Mesothelial cell of epicardium (in vitro differentiated cells): ENCODE measurements around the gene PHTF2. TPM values are rescaled to one million over a fixed set of nuclear protein-coding genes. Genes with fewer than 3 reads are reported as not detected.

Source experiments
- DNase-seq, 2 experiments: peaks; one replicate each; pipeline ENCODE4 v3.0.0; 2021; ENCODE audit warnings: low spot score in 2 of 2; ENCODE audit not compliant: unreplicated experiment in 2 of 2
- H3K27ac Mint-ChIP-seq: 2 replicates; pipeline ENCODE4 v1.8.0; 2021; ENCODE audit warnings: mixed read lengths
- H3K27me3 Mint-ChIP-seq: 2 replicates; pipeline ENCODE4 v1.8.0; 2021; ENCODE audit warnings: low read depth, mixed read lengths
- H3K36me3 Mint-ChIP-seq: 2 replicates; pipeline ENCODE4 v1.8.0; 2021; ENCODE audit warnings: mixed read lengths
- H3K4me1 Mint-ChIP-seq: 2 replicates; pipeline ENCODE4 v1.8.0; 2021; ENCODE audit warnings: mixed read lengths
- H3K4me3 Mint-ChIP-seq: 2 replicates; pipeline ENCODE4 v1.8.0; 2021; ENCODE audit warnings: mild to moderate bottlenecking, moderate library complexity, mixed read lengths
- H3K9me3 Mint-ChIP-seq: 2 replicates; pipeline ENCODE4 v1.8.0; 2021; ENCODE audit warnings: mixed read lengths
- CTCF ChIP-seq: fragments of 200-600 bp; sonication (generic); IDR thresholded peaks from one replicate; pipeline ENCODE4 v1.5.0; 2021; ENCODE audit warnings: antibody characterized with exemption; ENCODE audit not compliant: unreplicated experiment
- total RNA-seq: library from RNA; stranded (reverse); gene quantifications from 3 replicates; pipeline ENCODE4 v1.2.1, GENCODE V29; 2021

PHTF2 gene
- total RNA-seq, 1 donor from 2014 or later = 38.2 TPM

- Mint-ChIP-seq H3K27ac (no peak overlapping the region), H3K4me1 (peaks cover 3% of the 10 kb centered on the region), H3K9me3 (peaks cover 2% of the 10 kb centered on the region), H3K36me3 (no peaks in the 10 kb centered on the region), H3K27me3 (no peaks in the 10 kb centered on the region), H3K4me3 (no peak overlapping the region)
- no peak for DNase-seq
- TF ChIP-seq CTCF = no peak
These were observed 184.5 kb downstream of the PHTF2 start for GRCh38 chr7:77982926-77983550.

DNA sequence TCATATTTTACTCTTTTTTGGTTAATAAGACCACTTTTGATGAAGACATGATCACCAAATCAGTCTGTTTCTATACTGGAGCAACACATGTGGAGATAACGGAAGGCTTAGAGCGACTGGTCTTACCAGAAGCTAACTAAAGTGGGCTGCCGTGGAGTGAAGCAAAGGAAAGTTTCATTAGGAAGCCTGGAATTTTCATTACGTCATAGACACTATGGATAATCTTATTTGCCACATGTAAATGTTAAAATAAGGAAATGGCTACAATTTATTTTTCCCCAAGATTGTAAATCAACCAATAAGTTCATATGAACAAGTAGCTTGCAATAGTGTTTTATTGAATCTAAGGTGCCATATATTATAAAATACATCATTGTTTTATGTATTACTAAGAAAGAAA is 185.4 kb downstream of the PHTF2 start:
- no peaks in the 10 kb centered on the region for H3K36me3 Mint-ChIP-seq
- H3K27me3 Mint-ChIP-seq = no peaks in the 10 kb centered on the region
- H3K4me3 Mint-ChIP-seq = no peak overlapping the region
- peaks cover 10% of the 10 kb centered on the region for H3K9me3 Mint-ChIP-seq
- peaks cover 3% of the 10 kb centered on the region for H3K4me1 Mint-ChIP-seq
- DNase-seq = no peak
- TF ChIP-seq CTCF = no peak
- H3K27ac Mint-ChIP-seq = no peak overlapping the region

DNA sequence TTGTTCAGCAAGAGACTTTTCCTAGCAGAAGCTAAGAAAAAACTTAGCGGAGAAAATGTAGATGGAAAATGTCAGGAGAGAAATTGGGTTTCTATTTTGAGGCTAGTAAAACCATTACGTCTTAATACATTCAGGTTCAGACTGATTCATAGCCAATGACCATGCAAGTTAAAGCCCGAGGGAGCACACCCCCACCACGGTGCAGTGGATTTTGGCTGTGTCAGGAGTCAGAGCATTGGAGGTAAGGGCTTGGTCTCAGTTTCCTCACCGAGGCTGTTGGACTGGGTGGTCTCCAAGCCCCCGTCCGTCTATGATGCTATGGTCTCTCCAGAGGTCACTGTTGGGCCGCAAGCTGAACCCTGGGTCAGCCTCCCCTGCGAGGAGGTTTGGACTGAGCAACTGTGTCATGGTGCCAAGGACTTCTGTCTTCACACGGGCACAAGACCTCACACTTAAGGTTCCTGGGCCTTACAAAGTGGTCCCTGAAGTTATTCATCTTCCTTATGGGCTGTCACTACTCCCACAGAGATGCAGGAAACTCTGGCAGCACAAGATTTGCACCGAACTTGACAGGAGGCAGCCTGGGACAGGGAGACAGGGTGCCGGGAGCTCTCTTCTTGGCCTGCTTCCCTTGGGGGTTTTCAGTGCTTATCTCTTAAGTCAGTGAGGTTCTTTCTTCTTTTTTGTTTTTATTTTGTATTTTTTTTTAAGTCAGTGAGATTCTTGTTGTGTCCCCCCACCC is 186.8 kb downstream of the PHTF2 start:
- H3K27ac Mint-ChIP-seq = no peak overlapping the region
- no peak overlapping the region for H3K4me3 Mint-ChIP-seq
- DNase-seq = no peak
- peaks cover 3% of the 10 kb centered on the region for H3K4me1 Mint-ChIP-seq
- H3K36me3 Mint-ChIP-seq = no peaks in the 10 kb centered on the region
- no peaks in the 10 kb centered on the region for H3K27me3 Mint-ChIP-seq
- H3K9me3 Mint-ChIP-seq = peaks cover 15% of the 10 kb centered on the region
- TF ChIP-seq CTCF = no peak

DNA sequence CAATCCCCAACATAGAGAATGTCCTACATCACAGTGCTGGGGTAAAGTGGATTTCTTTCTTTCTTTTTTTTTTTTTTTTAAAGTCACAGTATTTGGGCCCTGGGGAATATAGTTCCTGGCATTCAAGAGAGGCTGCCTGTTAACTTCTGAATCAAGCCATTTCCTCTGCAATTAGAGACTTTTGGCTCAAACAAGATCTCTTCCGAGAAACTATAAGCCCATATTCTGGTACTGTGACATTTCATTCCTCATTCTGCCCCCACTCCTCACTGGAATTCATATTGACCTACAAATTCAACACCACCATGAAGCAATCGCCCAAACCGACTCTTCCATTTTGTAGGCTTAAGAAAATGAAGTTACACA is 187.4 kb downstream of the PHTF2 start:
- TF ChIP-seq CTCF = no peak
- Mint-ChIP-seq H3K27ac (no peak overlapping the region), H3K36me3 (no peaks in the 10 kb centered on the region), H3K9me3 (peaks cover 15% of the 10 kb centered on the region), H3K4me1 (peaks cover 3% of the 10 kb centered on the region), H3K27me3 (no peaks in the 10 kb centered on the region), H3K4me3 (no peak overlapping the region)
- no peak for DNase-seq

DNA sequence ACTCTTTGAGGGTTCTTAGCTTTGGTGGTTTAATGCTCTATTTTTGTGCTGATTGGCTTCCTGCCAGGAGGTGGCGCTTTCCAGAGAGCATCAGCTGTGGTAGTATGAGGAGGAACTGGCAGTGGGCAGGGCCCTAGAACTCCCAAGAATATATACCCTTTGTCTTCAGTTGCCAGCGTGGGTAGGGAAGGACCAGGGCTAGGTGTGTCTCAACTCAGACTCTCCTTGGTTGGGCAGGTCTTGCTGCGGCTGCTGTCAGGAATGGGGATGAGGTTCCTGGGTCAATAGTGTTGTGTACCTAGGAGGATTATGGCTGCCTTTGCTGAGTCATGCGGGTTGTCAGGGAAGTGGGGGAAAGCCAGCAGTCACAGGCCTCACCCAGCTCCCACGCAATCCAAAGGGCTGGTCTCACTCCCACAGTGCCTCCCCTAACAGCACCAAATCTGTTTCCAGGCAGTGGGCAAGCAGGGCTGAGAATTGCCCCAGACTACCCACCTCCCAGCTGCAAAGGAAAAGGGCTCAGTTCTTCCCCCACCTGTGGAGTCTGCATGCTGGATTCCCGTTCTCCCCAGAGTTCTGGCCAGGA is 191.5 kb downstream of the PHTF2 start:
- Mint-ChIP-seq H3K27me3 (no peaks in the 10 kb centered on the region), H3K36me3 (no peaks in the 10 kb centered on the region), H3K4me3 (no peak overlapping the region), H3K27ac (no peak overlapping the region), H3K4me1 (no peaks in the 10 kb centered on the region), H3K9me3 (peaks cover 15% of the 10 kb centered on the region)
- no peak for DNase-seq
- TF ChIP-seq CTCF = no peak
